Adrenal gland (tissue), 5 donors: ENCODE data around the gene JOSD2.

Experiments used
- CTCF ChIP-seq, 6 experiments: fragments of 450-650 bp in 4 of 6; fragments of 200-600 bp in 2 of 6; sonication (generic) in 1 of 6; IDR thresholded peaks; 1 replicate in 5 of 6; 2 replicates in 1 of 6; pipeline versions ENCODE4 v1.5.1 to v1.8.0; 2016 to 2021; ENCODE audit warnings: antibody characterized with exemption in 6 of 6, mild to moderate bottlenecking in 2 of 6, moderate library complexity in 1 of 6
- POLR2A ChIP-seq, 2 donors: fragments of 450-650 bp; IDR thresholded peaks; one replicate each; pipeline ENCODE4 v1.6.1; 2017; ENCODE audit warnings: antibody characterized with exemption in 2 of 2, mild to moderate bottlenecking in 2 of 2, moderate library complexity in 1 of 2
- donor health status: DM: no; HTN: no; CAD: no.

DNA sequence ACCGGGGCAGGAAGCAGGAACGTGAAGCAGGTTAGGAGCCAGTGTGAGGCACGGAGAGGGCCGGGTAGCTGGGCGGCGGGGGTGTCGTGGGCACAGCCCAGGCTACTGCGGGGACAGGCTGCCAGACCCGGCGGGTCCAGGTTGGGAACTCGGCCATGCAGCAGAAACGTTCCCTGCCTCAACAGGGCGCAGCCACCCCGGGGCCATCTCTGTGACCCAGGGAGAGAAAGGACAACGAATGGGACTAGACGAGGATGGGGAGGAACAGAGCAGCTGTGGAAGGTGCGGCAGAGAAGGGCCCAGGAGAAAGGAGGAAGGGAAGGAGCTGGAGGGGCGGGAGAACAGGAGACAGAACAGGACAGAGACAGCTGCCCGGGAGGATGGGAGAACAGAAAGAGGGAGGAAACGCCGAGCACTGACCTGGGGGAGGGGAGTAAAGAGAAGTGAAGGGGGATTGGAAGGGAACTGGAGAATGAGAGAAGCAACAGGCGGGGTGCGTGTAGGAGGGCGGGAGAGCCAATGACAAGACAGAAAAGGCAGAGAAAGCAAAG is 21.5 kb downstream of the JOSD2 start:
- no peak for TF ChIP-seq CTCF (IDR thresholded peaks at IDR 0.05)
- TF ChIP-seq POLR2A (IDR thresholded peaks at IDR 0.05): no peak
